ENCODE results near the gene DGCR8.

Gene DGCR8

GRCh38 chr22:20036535-20037392 is 43.3 kb upstream of the DGCR8 start:
- no peak for TF ChIP-seq POLR2AphosphoS5 (IDR thresholded peaks at IDR 0.05; ENCODE audit: borderline replicate concordance, low read depth, low read length)
- TF ChIP-seq FOXP2 (optimal IDR thresholded peaks at IDR 0.05; ENCODE audit: control extremely low read depth, extremely low read length, insufficient read depth), result no peak
- no peak for TF ChIP-seq EZH2 (IDR thresholded peaks at IDR 0.05)
- no peak for DNase-seq (ENCODE audit: low read depth, low spot score)
- no peak overlapping the region for H3K4me3 ChIP-seq
- no peaks in the 10 kb centered on the region for H3K36me3 ChIP-seq (ENCODE audit: insufficient read depth, low read length)
- no peaks in the 10 kb centered on the region for H3K9me3 ChIP-seq (ENCODE audit: low read depth, low read length)
- H3K27ac ChIP-seq, result no peak overlapping the region
- H3K9ac ChIP-seq (ENCODE audit: insufficient read length), result no peak overlapping the region

- Histone ChIP-seq H3K9ac (ENCODE audit: insufficient read length) (no peak overlapping the region), H3K4me3 (no peak overlapping the region), H3K36me3 (ENCODE audit: insufficient read depth, low read length) (no peaks in the 10 kb centered on the region), H3K27ac (no peak overlapping the region), H3K9me3 (ENCODE audit: low read depth, low read length) (no peaks in the 10 kb centered on the region)
- no peak for DNase-seq (ENCODE audit: low read depth, low spot score)
- TF ChIP-seq FOXP2 (optimal IDR thresholded peaks at IDR 0.05; ENCODE audit: control extremely low read depth, extremely low read length, insufficient read depth) (no peak), EZH2 (IDR thresholded peaks at IDR 0.05) (no peak), POLR2AphosphoS5 (IDR thresholded peaks at IDR 0.05; ENCODE audit: borderline replicate concordance, low read depth, low read length) (no peak)
Measured at GRCh38 chr22:20037419-20037818, 42.6 kb upstream of the DGCR8 start.

DNA sequence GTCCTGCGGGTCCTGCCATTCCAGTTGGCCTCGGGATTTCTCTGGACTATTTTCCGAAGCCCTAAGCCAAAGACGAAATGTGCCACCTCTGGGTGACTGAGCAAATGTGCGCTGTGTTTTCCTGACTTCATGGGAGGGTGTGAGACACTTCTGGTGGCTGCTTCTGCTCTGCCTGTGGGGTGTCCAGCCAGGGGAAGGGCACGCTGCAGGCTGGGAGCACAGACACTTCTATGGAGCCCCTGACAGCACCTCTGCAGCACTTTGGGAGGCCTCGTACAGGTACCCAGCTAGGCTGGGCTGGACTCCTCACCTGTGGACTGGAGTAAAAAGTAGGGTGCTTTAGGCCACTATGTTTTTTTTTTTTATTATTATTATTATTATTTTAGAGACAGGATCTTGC is 41.5 kb upstream of the DGCR8 start:
- Histone ChIP-seq H3K27ac (no peak overlapping the region), H3K36me3 (ENCODE audit: insufficient read depth, low read length) (no peaks in the 10 kb centered on the region), H3K9me3 (ENCODE audit: low read depth, low read length) (no peaks in the 10 kb centered on the region), H3K4me3 (no peak overlapping the region), H3K9ac (ENCODE audit: insufficient read length) (no peak overlapping the region)
- TF ChIP-seq POLR2AphosphoS5 (IDR thresholded peaks at IDR 0.05; ENCODE audit: borderline replicate concordance, low read depth, low read length), result no peak
- no peak for TF ChIP-seq EZH2 (IDR thresholded peaks at IDR 0.05)
- TF ChIP-seq FOXP2 (optimal IDR thresholded peaks at IDR 0.05; ENCODE audit: control extremely low read depth, extremely low read length, insufficient read depth), result no peak
- DNase-seq (ENCODE audit: low read depth, low spot score), result no peak

DNA sequence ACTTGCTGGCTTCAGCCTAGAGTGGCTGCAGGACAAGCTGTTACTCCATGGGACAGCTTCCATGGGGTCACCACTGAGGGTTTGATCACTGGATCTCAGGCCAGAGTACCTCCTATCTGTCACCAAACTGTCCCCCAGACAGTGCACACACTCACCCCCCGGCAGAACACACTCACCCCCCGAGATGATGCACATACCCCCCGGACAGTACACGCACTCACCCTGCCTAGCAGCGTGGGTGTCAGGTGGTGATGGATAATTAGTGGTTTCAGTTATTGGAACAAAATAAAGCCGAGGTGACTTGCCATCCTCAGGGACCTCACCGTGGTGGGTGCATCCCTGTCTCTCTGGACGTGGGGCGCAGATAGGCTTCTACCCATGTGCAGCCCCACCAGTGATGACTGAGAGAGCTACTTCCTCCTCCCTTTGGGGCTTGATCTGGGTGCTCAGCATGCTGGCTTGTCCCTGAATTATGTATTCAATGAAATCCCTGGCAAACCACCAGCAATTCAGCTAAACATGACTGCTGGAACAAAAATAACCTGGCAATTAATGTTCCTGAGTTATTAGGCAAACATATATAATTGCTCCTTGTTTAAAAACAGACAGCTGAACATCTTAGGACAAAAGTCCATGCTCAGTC is 40.2 kb upstream of the DGCR8 start:
- TF ChIP-seq POLR2AphosphoS5 (IDR thresholded peaks at IDR 0.05; ENCODE audit: borderline replicate concordance, low read depth, low read length) (no peak), EZH2 (IDR thresholded peaks at IDR 0.05) (no peak), FOXP2 (optimal IDR thresholded peaks at IDR 0.05; ENCODE audit: control extremely low read depth, extremely low read length, insufficient read depth) (no peak)
- H3K36me3 ChIP-seq (ENCODE audit: insufficient read depth, low read length), result no peaks in the 10 kb centered on the region
- no peak for DNase-seq (ENCODE audit: low read depth, low spot score)
- no peak overlapping the region for H3K27ac ChIP-seq
- no peak overlapping the region for H3K9ac ChIP-seq (ENCODE audit: insufficient read length)
- H3K4me3 ChIP-seq, result no peak overlapping the region
- H3K9me3 ChIP-seq (ENCODE audit: low read depth, low read length), result no peaks in the 10 kb centered on the region

DNA sequence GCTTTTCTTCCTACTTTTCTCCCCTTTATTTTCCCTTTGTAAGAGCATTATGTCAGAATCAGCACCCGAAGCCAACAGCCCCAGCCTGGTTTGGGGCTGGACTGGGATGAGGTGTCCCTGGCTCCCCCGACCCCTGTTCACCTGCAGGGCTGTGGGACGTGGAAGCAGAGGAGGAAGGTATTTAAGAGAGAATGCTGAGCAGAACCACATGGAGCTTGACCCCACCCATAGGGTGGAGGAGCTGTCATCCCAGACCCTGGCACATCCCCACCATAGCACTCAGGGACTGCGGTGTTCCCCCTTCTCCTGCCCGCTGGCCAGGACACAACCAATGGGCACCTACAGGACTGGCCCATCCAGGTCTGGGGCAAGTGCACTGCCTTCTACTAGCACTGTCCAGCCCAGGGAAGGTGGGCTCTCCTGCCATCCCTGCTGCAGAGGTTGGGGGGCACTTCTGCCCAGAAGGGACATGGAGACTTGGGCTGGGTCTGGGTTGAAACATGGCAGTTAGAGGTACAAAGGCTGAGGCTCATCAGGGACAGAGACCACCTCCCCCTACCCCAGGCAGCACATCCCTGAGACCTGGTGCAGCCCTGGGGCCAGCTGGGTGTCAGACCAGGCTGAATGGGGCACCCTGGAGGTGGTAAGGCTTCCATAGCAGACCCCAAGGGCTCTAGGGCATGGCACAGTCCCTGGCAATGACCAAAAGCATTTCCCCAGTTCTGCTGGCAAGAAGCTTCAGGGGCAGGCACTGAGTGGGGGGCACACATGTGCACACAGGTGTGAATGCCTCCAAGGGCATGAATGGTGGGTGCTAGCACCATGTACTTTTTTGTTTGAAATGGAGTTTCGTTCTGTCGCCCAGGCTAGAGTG is 39.5 kb upstream of the DGCR8 start:
- Histone ChIP-seq H3K27ac (no peak overlapping the region), H3K9ac (ENCODE audit: insufficient read length) (no peak overlapping the region), H3K4me3 (no peak overlapping the region), H3K36me3 (ENCODE audit: insufficient read depth, low read length) (no peaks in the 10 kb centered on the region), H3K9me3 (ENCODE audit: low read depth, low read length) (no peaks in the 10 kb centered on the region)
- TF ChIP-seq POLR2AphosphoS5 (IDR thresholded peaks at IDR 0.05; ENCODE audit: borderline replicate concordance, low read depth, low read length) (no peak), FOXP2 (optimal IDR thresholded peaks at IDR 0.05; ENCODE audit: control extremely low read depth, extremely low read length, insufficient read depth) (no peak), EZH2 (IDR thresholded peaks at IDR 0.05) (no peak)
- DNase-seq (ENCODE audit: low read depth, low spot score), result no peak

- Histone ChIP-seq H3K9ac (ENCODE audit: insufficient read length) (no peak overlapping the region), H3K27ac (no peak overlapping the region), H3K4me3 (no peak overlapping the region), H3K36me3 (ENCODE audit: insufficient read depth, low read length) (peaks cover 2% of the 10 kb centered on the region; the same call in 1 of the 2 replicates), H3K9me3 (ENCODE audit: low read depth, low read length) (no peaks in the 10 kb centered on the region)
- DNase-seq (ENCODE audit: low read depth, low spot score), result no peak
- TF ChIP-seq FOXP2 (optimal IDR thresholded peaks at IDR 0.05; ENCODE audit: control extremely low read depth, extremely low read length, insufficient read depth) (no peak), EZH2 (IDR thresholded peaks at IDR 0.05) (no peak), POLR2AphosphoS5 (IDR thresholded peaks at IDR 0.05; ENCODE audit: borderline replicate concordance, low read depth, low read length) (no peak)
Measured at GRCh38 chr22:20043057-20043996, 36.7 kb upstream of the DGCR8 start.

DNA sequence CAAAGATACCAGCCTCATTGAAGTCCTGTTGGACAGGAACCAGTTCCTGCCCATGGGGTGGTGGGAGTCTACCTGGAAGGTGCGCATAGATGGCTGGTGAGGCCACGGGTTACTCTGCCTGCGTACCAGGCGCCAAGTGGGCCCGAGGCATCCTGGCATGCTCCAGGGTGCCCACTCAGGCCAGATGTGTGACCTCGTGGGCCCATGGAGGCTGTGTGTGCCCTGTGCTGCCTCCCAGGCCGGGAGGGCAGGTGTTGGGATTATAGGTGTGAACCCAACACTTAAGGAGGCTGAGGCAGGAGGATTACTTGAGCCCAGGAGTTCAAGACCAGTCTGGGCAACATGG is 36.1 kb upstream of the DGCR8 start:
- H3K9me3 ChIP-seq (ENCODE audit: low read depth, low read length), result no peaks in the 10 kb centered on the region
- peaks cover 4% of the 10 kb centered on the region; the same call in 1 of the 2 replicates for H3K36me3 ChIP-seq (ENCODE audit: insufficient read depth, low read length)
- H3K4me3 ChIP-seq, result no peak overlapping the region
- TF ChIP-seq FOXP2 (optimal IDR thresholded peaks at IDR 0.05; ENCODE audit: control extremely low read depth, extremely low read length, insufficient read depth), result no peak
- TF ChIP-seq EZH2 (IDR thresholded peaks at IDR 0.05), result no peak
- no peak for TF ChIP-seq POLR2AphosphoS5 (IDR thresholded peaks at IDR 0.05; ENCODE audit: borderline replicate concordance, low read depth, low read length)
- H3K9ac ChIP-seq (ENCODE audit: insufficient read length), result no peak overlapping the region
- H3K27ac ChIP-seq, result no peak overlapping the region
- DNase-seq (ENCODE audit: low read depth, low spot score), result no peak
